C4-2B (cell line): ENCODE results near the gene BTG1.
A peak's percentile ranks its signal among the peaks of the same experiment; 100 is the strongest.

Experiments
- H3K27ac ChIP-seq: fragments of 450-650 bp; 2 replicates; pipeline ENCODE4 v1.5.1; 2017
- CTCF ChIP-seq: fragments of 450-650 bp; conservative IDR thresholded peaks from 2 replicates; pipeline ENCODE4 v1.5.1; 2017; ENCODE audit warnings: mild to moderate bottlenecking
- ZFX ChIP-seq: fragments of 450-650 bp; IDR thresholded peaks from 2 replicates; pipeline ENCODE4 v1.6.1; 2017

BTG1 gene

DNA sequence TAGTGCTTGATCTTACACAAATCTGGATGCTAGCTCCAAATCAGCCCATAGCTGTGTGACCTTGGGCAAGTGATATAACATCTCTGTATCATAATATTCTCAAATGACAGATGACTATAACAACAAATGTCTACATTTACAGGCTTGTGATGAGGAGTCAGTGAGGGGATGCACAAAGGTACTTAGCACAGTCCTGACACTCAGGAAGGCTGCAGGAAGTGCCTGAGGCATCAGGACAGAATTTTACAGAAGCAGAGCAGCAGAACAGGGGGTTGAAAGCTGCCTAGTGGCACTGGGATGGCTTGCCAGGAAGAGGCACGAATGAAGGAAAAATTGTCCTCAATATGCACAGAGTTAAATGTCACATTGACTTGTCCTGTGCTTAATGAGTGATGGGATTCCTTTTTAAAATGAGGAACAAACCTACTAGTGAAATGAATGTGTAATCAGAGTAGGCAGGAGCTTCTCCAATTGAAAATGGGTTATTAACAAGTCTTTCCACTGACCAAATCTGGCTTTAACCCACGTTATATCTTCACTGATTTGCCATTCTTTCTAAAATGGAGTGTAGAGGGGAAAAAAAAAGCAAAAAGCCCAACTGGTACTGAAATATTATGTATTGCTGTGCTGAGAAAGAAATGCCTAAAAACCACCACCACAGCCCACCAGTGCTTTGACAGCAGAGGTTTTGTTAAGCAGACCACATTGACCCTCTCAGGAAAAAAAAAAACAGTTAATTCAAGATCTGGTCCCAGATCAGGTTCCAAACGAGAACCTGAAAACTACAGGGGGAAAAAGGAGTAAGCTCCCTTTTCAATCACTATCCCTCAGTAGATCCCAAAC lies 11.6 kb downstream of the BTG1 start:
- peak overlapping the region; percentile 44 for H3K27ac ChIP-seq
- no peak for TF ChIP-seq CTCF

DNA sequence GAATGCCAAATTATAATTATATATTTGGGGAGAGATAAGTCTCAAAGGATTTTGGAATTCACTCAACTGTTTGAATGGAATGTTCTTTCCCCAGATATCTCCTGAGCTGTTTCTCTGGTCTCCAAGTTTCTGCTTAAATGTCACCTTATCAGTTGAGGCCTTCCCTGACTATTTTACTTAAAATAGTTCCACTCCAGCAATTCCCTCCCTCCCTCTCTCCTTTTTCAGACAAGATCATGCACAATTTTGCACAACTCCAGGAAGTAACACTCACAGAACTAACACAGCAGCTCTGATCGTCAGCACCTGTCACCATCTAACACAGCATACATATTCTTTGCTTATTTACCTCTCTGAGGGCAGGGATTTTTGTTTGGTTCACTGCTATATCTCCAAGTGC lies 12.5 kb downstream of the BTG1 start:
- no peak overlapping the region for H3K27ac ChIP-seq
- no peak for TF ChIP-seq ZFX
- no peak for TF ChIP-seq CTCF

DNA sequence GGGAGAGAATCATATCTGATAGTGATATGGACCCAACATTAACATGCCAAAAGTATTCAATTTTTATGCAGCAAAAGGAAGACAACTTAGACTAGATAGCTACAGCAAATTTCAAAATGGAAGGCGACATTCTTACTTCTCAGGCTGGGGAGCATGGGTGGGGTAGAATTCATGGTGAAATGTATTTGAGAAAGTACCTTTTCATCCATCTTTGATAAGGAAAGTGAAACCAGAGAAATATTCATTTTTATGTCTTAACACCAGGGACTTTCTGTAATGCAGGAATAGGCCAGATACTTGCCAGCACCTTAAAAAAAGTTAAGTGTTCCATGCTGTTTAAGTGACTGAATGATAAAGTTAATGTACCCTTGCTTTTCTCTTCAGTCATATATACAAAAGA lies 13.4 kb downstream of the BTG1 start:
- TF ChIP-seq CTCF (no peak), ZFX (no peak)
- no peak overlapping the region for H3K27ac ChIP-seq

GRCh38 chr12:92130999-92131398 lies 14.6 kb downstream of the BTG1 start:
- TF ChIP-seq CTCF = no peak
- no peak for TF ChIP-seq ZFX
- H3K27ac ChIP-seq = no peak overlapping the region

DNA sequence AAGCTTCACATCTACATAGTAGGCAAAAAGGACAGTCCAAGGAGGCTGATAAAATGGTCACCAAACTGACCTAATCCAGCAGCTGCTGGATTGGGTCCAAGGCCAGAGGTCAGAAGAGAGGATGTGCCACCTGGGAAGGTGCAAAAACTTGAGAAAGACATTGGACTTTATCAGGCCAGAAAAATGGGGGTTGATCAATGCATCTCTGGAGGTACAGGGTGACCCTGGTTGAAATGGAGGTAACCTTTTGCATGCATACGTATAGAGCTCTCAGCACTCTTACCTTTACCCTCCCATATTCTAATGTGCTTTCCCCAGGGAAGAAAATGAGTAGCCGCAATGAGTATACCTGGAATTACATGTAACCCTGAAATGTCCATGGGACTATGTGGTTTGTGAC lies 16.0 kb downstream of the BTG1 start:
- H3K27ac ChIP-seq = no peak overlapping the region
- TF ChIP-seq ZFX (no peak), CTCF (no peak)

DNA sequence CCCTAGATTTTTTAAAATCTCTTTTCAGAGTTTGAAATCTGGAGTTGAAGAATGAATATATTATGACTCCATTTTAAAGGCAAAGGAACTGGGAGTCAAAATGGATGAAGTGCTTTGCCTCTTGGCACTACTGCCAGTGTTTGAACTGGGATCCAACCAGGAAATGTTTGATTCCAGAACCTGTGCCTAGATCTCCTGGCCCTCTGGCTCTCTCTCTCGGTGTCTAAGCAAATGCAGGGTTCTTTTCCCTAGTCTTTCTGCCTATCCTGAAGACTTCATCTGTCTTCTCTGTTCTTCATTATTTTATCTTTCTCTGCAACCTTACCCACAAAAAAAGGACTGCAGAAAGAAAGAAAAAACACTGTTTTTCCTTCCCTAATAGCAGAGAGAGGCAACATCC lies 17.0 kb downstream of the BTG1 start:
- H3K27ac ChIP-seq = no peak overlapping the region
- TF ChIP-seq CTCF (no peak), ZFX (no peak)

DNA sequence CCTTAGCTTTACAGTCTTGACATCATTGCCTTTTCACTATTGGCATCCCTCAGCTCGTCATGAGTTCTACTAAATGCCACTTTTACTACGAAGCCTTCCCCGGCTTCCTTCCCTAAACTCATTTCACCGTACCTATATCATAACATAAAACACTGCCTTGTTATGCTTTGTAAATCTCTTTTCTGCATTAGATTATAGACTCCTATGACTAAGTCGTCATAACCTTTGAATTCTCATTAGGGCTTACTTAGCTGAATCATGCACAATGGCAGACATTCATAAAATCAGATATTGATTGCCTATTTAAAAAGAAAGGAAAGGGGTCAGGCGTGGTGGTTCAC lies 21.0 kb downstream of the BTG1 start:
- TF ChIP-seq ZFX (no peak), CTCF (no peak)
- no peak overlapping the region for H3K27ac ChIP-seq
